Liver (tissue), 3 donors: Measurements from ENCODE around the gene HOXA5.

ENCODE experiments used
- ATF3 ChIP-seq: IDR thresholded peaks from 2 replicates; pipeline ENCODE4 v1.6.1; 2016; ENCODE audit warnings: antibody characterized with exemption
- EGR1 ChIP-seq, 2 donors: IDR thresholded peaks; 2 replicates each; pipeline ENCODE4 v1.6.1; 2016 to 2018; ENCODE audit warnings: antibody characterized with exemption in 2 of 2, low read depth in 2 of 2
- FOXA1 ChIP-seq: IDR thresholded peaks from 2 replicates; pipeline ENCODE4 v1.6.1; 2016; ENCODE audit warnings: antibody characterized with exemption
- HNF4A ChIP-seq, 2 donors: conservative IDR thresholded peaks; 2 replicates each; pipeline ENCODE4 v1.6.1; 2016; ENCODE audit warnings: antibody characterized with exemption in 2 of 2, mild to moderate bottlenecking in 2 of 2
- JUND ChIP-seq, 2 donors: IDR thresholded peaks; 2 replicates each; pipeline ENCODE4 v1.6.1; 2016; ENCODE audit warnings: antibody characterized with exemption in 2 of 2
- RAD21 ChIP-seq, 2 donors: IDR thresholded peaks; 2 replicates each; pipeline ENCODE4 v1.6.1; 2016; ENCODE audit warnings: antibody characterized with exemption in 2 of 2, mild to moderate bottlenecking in 2 of 2
- SP1 ChIP-seq: IDR thresholded peaks from 2 replicates; pipeline ENCODE4 v1.6.1; 2018; ENCODE audit warnings: antibody characterized with exemption, mild to moderate bottlenecking
- TAF1 ChIP-seq: conservative IDR thresholded peaks from 2 replicates; pipeline ENCODE4 v1.6.1; 2016; ENCODE audit warnings: antibody characterized with exemption, mild to moderate bottlenecking
- TF ChIP-seq, protein P1 (sequence below): fragments of 150-350 bp; IDR thresholded peaks from 2 replicates; pipeline ENCODE4 v1.5.1; 2017; ENCODE audit warnings: improper control_type of control experiment, low read depth, low read length; ENCODE audit not compliant: missing input control
- TF ChIP-seq, protein P2 (sequence below): IDR thresholded peaks from 2 replicates; pipeline ENCODE4 v1.6.1; 2016; ENCODE audit warnings: antibody characterized with exemption
- TF ChIP-seq, protein P3 (sequence below): IDR thresholded peaks from 2 replicates; pipeline ENCODE4 v1.6.1; 2016; ENCODE audit warnings: antibody characterized with exemption, mild to moderate bottlenecking
- TF ChIP-seq, protein P4 (sequence below): IDR thresholded peaks from 2 replicates; pipeline ENCODE4 v1.6.1; 2016; ENCODE audit warnings: antibody characterized with exemption
- donor health status: healthy.
- donor health status: healthy.

GRCh38 chr7:27151931-27152815 is 8.7 kb upstream of the HOXA5 start, which contains the start of gene HOXA3:
- TF ChIP-seq, protein P1, sequence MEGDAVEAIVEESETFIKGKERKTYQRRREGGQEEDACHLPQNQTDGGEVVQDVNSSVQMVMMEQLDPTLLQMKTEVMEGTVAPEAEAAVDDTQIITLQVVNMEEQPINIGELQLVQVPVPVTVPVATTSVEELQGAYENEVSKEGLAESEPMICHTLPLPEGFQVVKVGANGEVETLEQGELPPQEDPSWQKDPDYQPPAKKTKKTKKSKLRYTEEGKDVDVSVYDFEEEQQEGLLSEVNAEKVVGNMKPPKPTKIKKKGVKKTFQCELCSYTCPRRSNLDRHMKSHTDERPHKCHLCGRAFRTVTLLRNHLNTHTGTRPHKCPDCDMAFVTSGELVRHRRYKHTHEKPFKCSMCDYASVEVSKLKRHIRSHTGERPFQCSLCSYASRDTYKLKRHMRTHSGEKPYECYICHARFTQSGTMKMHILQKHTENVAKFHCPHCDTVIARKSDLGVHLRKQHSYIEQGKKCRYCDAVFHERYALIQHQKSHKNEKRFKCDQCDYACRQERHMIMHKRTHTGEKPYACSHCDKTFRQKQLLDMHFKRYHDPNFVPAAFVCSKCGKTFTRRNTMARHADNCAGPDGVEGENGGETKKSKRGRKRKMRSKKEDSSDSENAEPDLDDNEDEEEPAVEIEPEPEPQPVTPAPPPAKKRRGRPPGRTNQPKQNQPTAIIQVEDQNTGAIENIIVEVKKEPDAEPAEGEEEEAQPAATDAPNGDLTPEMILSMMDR = no peak
- TF ChIP-seq TAF1 (no peak), EGR1 (IDR thresholded peaks at IDR 0.05; ENCODE audit: low read depth in 2 of 2) (no peak), RAD21 (IDR thresholded peaks at IDR 0.05) (no peak), FOXA1 (no peak), JUND (IDR thresholded peaks at IDR 0.05) (no peak), ATF3 (no peak), SP1 (no peak), HNF4A (conservative IDR thresholded peaks at IDR 0.05) (no peak)
- TF ChIP-seq, protein P2, sequence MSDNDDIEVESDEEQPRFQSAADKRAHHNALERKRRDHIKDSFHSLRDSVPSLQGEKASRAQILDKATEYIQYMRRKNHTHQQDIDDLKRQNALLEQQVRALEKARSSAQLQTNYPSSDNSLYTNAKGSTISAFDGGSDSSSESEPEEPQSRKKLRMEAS = no peak
- TF ChIP-seq, protein P3, sequence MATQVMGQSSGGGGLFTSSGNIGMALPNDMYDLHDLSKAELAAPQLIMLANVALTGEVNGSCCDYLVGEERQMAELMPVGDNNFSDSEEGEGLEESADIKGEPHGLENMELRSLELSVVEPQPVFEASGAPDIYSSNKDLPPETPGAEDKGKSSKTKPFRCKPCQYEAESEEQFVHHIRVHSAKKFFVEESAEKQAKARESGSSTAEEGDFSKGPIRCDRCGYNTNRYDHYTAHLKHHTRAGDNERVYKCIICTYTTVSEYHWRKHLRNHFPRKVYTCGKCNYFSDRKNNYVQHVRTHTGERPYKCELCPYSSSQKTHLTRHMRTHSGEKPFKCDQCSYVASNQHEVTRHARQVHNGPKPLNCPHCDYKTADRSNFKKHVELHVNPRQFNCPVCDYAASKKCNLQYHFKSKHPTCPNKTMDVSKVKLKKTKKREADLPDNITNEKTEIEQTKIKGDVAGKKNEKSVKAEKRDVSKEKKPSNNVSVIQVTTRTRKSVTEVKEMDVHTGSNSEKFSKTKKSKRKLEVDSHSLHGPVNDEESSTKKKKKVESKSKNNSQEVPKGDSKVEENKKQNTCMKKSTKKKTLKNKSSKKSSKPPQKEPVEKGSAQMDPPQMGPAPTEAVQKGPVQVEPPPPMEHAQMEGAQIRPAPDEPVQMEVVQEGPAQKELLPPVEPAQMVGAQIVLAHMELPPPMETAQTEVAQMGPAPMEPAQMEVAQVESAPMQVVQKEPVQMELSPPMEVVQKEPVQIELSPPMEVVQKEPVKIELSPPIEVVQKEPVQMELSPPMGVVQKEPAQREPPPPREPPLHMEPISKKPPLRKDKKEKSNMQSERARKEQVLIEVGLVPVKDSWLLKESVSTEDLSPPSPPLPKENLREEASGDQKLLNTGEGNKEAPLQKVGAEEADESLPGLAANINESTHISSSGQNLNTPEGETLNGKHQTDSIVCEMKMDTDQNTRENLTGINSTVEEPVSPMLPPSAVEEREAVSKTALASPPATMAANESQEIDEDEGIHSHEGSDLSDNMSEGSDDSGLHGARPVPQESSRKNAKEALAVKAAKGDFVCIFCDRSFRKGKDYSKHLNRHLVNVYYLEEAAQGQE = no peak
- TF ChIP-seq, protein P4, sequence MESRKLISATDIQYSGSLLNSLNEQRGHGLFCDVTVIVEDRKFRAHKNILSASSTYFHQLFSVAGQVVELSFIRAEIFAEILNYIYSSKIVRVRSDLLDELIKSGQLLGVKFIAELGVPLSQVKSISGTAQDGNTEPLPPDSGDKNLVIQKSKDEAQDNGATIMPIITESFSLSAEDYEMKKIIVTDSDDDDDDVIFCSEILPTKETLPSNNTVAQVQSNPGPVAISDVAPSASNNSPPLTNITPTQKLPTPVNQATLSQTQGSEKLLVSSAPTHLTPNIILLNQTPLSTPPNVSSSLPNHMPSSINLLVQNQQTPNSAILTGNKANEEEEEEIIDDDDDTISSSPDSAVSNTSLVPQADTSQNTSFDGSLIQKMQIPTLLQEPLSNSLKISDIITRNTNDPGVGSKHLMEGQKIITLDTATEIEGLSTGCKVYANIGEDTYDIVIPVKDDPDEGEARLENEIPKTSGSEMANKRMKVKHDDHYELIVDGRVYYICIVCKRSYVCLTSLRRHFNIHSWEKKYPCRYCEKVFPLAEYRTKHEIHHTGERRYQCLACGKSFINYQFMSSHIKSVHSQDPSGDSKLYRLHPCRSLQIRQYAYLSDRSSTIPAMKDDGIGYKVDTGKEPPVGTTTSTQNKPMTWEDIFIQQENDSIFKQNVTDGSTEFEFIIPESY = no peak
